Mucosa of stomach (tissue), 1 donor: ENCODE measurements around the gene CASP10.
A peak's percentile ranks its signal among the peaks of the same experiment; 100 is the strongest.

Experiments
- H3K27me3 ChIP-seq: one replicate; pipeline ENCODE4 v1.7.0; 2013; ENCODE audit warnings: mild to moderate bottlenecking, low read length; ENCODE audit not compliant: control insufficient read depth, insufficient read depth
- H3K36me3 ChIP-seq: one replicate; pipeline ENCODE4 v1.7.0; 2013; ENCODE audit warnings: low read length; ENCODE audit not compliant: control insufficient read depth, insufficient read depth
- H3K4me1 ChIP-seq: one replicate; pipeline ENCODE4 v1.7.0; 2013; ENCODE audit warnings: mild to moderate bottlenecking, low read length; ENCODE audit not compliant: control insufficient read depth, insufficient read depth
- H3K4me3 ChIP-seq: one replicate; pipeline ENCODE4 v1.7.0; 2013; ENCODE audit warnings: low read length
- H3K9ac ChIP-seq: one replicate; pipeline ENCODE4 v1.7.0; 2013; ENCODE audit warnings: mild to moderate bottlenecking, low read length, moderate library complexity
- H3K9me3 ChIP-seq: one replicate; pipeline ENCODE4 v1.7.0; 2013; ENCODE audit warnings: mild to moderate bottlenecking, low read length, moderate library complexity; ENCODE audit not compliant: control insufficient read depth
- donor health status: Pancreatic carcinoma.

CASP10 gene

DNA sequence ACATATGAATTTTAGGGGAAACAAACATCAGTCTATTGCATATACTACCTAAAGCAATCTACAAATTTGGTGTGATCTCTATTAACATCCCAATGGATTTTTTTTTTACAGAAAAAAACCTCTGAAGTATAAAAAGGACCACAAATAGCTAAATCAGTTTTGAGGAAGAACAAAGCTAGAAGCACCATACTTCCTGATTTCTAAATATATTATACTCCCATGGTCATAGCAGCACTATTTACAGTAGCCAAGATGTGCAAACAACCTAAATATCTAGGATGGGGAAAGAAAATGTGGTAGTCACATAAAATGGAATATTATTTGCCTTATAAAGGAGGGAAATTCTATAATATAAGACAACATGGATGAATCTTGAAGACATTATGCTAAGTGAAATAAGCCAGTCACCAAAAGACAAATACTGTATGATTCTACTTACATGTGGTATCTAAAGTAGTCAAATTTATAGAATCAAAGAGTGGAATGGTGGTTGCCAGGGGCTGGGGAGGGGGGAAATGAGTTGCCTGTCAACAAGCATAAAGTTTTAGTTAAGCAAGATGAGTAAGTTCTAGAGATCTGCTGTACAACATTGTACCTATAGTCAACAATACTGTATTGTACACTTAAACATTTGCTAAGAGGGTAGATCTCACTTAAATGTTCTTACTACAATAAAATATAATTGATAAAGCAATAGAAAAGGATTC, 59.8 kb downstream of the CASP10 start:
- no peaks in the 10 kb centered on the region for H3K27me3 ChIP-seq
- H3K9ac ChIP-seq: no peak overlapping the region
- H3K36me3 ChIP-seq: no peaks in the 10 kb centered on the region
- no peaks in the 10 kb centered on the region for H3K4me1 ChIP-seq
- no peak overlapping the region for H3K4me3 ChIP-seq
- no peaks in the 10 kb centered on the region for H3K9me3 ChIP-seq

DNA sequence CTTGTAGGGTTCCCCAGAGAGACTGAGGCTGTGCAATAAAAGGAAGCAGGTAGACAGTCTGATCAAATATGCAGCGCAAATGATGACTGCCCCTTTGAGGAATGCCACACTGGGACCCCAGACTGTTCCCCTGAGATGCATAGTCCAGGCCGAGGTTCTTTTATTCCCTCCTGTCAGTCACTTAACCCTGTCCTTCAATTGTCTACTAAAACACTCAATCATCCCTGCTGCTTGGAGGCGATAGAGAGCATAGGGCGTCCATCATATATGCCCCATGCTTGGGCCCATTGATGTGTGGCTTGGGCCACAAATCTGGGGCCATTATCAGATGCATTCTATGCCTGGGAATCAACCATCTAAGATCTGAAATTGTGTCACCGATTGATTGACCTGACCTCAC, 61.9 kb downstream of the CASP10 start:
- no peaks in the 10 kb centered on the region for H3K9me3 ChIP-seq
- no peaks in the 10 kb centered on the region for H3K4me1 ChIP-seq
- no peaks in the 10 kb centered on the region for H3K27me3 ChIP-seq
- H3K36me3 ChIP-seq: no peaks in the 10 kb centered on the region
- H3K4me3 ChIP-seq: no peak overlapping the region
- H3K9ac ChIP-seq: no peak overlapping the region

DNA sequence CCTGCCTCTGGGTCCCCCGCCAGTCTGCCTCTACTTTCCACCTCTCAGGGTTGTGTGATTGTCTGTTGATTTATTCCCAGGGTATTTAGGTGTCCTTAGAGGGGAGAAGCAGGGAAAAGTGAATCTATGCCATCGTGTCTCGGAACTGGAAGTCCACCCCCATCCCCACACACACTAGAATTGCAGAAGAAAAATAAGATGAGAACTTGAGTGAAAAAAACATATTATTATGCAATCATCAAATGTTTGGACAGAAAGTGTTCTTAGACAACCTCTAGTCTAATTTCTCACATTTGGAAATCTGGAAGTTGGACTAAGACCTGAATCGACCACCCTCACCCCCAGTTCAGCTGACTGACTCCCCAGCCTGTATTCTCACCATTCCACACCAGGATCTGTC, 63.3 kb downstream of the CASP10 start:
- no peak overlapping the region for H3K4me3 ChIP-seq
- H3K27me3 ChIP-seq: no peaks in the 10 kb centered on the region
- H3K9ac ChIP-seq: no peak overlapping the region
- H3K4me1 ChIP-seq: no peaks in the 10 kb centered on the region
- no peaks in the 10 kb centered on the region for H3K36me3 ChIP-seq
- no peaks in the 10 kb centered on the region for H3K9me3 ChIP-seq

DNA sequence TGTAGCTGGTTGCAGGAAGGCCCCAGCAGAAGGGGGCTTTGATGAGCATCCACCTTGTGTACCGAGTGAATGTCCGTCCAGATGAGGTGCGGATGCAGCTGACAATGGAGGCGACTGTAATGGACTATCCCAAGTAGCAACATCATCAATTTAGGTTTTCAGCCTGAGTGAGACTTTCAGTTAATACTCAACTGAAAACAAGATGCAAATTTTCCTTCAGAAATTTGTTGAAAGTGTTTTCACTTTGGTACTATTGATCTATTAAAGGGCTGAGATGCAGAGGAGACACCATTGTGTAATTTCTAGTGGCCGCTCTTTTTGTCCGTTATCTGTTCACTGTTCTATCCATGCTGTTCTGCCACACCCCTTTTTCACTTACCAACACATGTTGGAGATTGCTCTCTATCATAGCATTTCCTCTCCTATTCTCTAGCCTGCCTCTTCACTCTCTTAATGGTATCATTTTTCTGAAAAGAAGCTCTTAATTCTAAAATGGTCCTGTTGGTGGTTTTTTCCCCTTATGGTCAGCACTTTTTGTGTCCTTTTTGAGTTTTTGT, 65.4 kb downstream of the CASP10 start:
- H3K4me1 ChIP-seq: no peaks in the 10 kb centered on the region
- H3K9ac ChIP-seq: no peak overlapping the region
- H3K36me3 ChIP-seq: no peaks in the 10 kb centered on the region
- H3K4me3 ChIP-seq: no peak overlapping the region
- no peaks in the 10 kb centered on the region for H3K9me3 ChIP-seq
- H3K27me3 ChIP-seq: no peaks in the 10 kb centered on the region

DNA sequence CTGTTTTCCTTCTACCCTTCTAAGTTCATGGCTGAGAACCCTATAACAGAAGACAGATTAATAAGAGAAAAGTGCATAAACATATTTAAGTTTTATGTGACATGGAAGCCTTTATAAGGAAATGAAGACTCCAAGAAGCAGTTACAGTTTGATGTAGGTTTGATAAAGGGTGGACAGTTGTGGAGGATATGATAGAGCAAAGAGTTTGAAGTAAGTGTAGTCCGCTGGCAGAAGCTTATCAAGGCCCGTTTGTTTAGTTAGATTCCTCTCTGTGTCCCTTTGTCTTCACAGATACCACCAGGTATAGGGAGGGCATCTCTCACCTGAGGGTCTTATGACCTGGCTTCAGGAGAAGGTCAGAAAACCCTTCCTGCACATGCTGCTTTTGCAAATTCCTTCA, 66.9 kb downstream of the CASP10 start:
- H3K4me3 ChIP-seq: no peak overlapping the region
- H3K36me3 ChIP-seq: no peaks in the 10 kb centered on the region
- no peaks in the 10 kb centered on the region for H3K9me3 ChIP-seq
- no peak overlapping the region for H3K9ac ChIP-seq
- H3K4me1 ChIP-seq: peaks cover 14% of the 10 kb centered on the region
- H3K27me3 ChIP-seq: no peaks in the 10 kb centered on the region

DNA sequence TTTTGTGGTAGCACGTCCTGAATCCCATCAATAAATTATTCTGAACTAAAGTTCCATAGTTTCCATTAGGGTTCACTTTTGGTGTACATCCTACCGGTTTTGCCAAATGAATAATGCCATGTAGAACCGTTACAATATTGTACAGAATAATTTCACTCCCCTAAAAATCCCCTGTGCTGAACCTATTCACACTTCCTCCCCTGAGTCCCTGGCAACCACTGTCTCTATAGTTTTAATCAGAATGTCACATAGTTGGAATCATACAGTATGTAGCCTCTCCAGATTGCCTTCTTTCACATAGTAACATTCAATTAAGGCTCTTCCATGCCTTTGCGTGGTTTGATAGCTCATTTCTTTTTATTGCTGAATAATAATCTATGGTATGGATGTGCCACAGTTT, 67.8 kb downstream of the CASP10 start:
- Histone ChIP-seq H3K9me3 (no peaks in the 10 kb centered on the region), H3K4me1 (peaks cover 20% of the 10 kb centered on the region), H3K27me3 (no peaks in the 10 kb centered on the region), H3K9ac (no peak overlapping the region), H3K4me3 (no peak overlapping the region), H3K36me3 (no peaks in the 10 kb centered on the region)

DNA sequence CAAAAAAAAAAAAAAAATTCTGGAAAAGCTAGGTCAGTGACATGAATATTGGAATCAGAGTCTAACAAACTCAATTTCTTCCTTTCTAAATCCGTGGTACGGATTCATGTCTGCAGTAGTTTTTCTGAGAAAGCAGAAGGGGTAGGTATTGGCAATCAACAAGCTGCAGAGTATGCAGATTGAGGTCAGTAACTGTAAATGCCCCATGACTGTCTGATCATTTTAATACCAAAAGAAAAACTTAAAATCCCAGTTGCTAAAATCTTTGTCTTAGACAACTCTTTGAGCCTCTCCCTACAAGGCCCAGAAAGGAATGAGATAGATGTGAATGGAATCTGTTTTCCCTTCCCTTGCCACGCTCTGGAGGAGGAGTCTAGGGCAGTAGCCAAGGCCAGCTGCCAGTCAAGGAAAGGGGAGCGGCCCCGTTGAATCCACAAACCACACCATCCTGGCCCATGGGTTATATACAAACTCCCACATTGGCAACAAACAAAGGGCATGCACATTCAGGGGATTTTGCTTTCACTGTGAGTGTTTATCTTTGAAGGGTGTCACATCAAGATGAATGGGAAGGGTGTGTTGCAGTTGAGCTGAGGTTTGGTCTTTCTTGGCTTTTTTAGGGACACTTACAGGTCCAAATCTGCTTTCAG, 71.3 kb downstream of the CASP10 start:
- peaks cover 28% of the 10 kb centered on the region for H3K4me1 ChIP-seq
- no peaks in the 10 kb centered on the region for H3K27me3 ChIP-seq
- H3K36me3 ChIP-seq: no peaks in the 10 kb centered on the region
- no peaks in the 10 kb centered on the region for H3K9me3 ChIP-seq
- H3K9ac ChIP-seq: peak overlapping the region; percentile 24
- H3K4me3 ChIP-seq: no peak overlapping the region

DNA sequence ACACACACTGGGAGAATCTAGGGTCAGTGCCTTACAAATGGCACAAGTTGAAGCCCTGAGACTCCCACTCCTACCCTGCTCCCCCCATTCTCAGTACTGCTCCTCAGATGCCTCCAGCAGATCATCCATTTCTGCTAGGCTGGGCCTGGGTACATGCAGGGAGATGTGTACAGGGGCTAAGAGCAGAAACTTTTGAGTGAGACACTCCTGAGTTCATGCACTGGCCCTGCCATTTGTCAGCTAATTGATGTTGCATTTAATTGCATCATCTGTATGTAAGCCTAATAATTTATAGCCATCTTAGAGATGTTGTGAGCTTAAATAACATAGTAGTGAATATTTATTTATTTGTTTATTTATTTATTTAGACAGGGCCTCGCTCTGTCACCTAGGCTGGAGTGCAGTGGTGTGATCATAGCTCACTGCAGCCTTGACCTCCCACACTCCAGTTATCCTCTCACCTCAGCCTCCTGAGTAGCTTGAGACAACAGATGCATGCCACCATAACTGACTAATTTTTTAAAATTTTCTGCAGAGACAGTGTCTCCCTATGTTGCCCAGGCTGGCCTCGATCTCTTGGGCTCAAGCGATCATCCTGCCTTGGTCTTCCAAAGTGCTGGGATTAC, 72.6 kb downstream of the CASP10 start:
- peaks cover 36% of the 10 kb centered on the region for H3K4me1 ChIP-seq
- no peaks in the 10 kb centered on the region for H3K27me3 ChIP-seq
- H3K9me3 ChIP-seq: no peaks in the 10 kb centered on the region
- no peaks in the 10 kb centered on the region for H3K36me3 ChIP-seq
- H3K4me3 ChIP-seq: no peak overlapping the region
- H3K9ac ChIP-seq: no peak overlapping the region

DNA sequence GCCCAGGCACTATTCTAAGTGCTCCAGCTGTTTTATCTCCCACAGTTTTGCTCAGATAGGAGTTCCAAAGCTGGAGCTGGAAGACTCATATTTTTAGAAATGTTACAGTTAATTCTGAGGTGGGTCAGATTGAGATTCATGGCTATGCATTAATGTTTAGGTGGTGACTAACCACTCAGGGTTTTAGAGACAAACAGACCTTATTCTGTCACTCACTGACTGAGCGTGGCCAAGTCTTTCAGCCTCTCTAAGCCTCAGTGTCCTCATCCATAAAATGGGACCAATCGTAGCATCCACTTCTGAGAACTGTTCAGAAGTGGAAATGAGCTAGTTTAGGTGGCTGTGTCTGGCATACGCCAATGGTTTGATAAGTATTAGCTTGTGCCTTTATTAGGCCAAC, 73.1 kb downstream of the CASP10 start:
- Histone ChIP-seq H3K4me3 (no peak overlapping the region), H3K9me3 (no peaks in the 10 kb centered on the region), H3K4me1 (peaks cover 39% of the 10 kb centered on the region), H3K36me3 (no peaks in the 10 kb centered on the region), H3K27me3 (no peaks in the 10 kb centered on the region), H3K9ac (no peak overlapping the region)

DNA sequence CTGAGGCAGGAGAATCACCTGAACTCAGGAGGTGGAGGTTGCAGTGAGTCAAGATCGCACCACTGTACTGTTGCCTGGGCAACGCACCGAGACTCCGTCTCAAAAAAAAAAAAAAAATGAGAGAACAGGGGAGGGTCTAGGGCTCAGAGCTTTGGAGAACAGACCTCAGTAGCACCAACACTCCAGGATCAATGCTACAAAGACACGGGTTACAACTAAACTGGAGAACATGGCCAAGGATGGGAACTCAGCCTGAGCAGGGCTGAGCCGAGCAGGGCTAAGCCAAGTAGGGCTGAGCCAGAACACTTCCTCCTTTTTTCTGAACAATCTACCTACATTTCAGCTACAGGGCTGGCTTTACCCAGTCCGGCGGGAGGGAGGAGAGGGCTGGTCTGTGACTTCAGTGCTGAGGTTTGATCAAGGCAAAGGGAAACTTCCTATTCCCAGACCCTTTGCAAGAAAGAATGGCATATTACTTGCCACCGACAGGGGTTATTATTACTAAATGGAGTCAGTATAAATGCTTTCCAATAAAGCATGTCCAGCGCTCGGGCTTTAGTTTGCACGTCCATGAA, 74.5 kb downstream of the CASP10 start:
- no peaks in the 10 kb centered on the region for H3K27me3 ChIP-seq
- peak overlapping the region; percentile 77 for H3K9ac ChIP-seq
- no peaks in the 10 kb centered on the region for H3K36me3 ChIP-seq
- peaks cover 39% of the 10 kb centered on the region for H3K4me1 ChIP-seq
- no peaks in the 10 kb centered on the region for H3K9me3 ChIP-seq
- H3K4me3 ChIP-seq: peak overlapping the region; percentile 64

DNA sequence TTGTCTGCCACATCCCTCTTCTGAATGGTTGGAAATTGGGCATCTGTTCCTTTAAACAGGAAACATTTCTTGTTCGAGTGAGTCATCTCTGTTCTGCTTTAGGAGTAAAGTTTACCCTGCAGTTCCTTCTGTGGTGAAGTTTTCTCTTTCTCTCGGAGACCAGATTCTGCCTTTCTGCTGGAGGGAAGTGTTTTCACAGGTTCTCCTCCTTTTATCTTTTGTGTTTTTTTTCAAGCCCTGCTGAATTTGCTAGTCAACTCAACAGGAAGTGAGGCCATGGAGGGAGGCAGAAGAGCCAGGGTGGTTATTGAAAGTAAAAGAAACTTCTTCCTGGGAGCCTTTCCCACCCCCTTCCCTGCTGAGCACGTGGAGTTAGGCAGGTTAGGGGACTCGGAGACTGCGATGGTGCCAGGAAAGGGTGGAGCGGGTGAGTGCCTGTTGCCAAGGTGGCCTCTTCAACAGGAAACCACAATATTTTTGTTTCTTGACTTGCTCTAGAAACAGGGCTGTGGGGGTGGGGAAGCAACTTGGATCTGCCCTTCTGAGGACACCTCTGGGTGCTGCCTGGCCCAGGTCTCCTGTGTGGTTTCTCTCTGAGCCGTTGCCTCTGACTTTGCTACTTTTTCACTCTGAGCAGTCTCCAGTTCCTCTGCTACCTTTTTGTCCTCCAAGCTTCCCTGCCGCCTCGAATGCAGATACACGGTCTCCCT, 75.2 kb downstream of the CASP10 start:
- Histone ChIP-seq H3K9ac (peak overlapping the region; percentile 77), H3K4me1 (peaks cover 39% of the 10 kb centered on the region), H3K9me3 (no peaks in the 10 kb centered on the region), H3K4me3 (peak overlapping the region; percentile 64), H3K36me3 (no peaks in the 10 kb centered on the region), H3K27me3 (no peaks in the 10 kb centered on the region)
